ENCODE measurements around the gene SCT. TPM values are rescaled to one million over a fixed set of nuclear protein-coding genes. Genes with fewer than 3 reads are reported as not detected.
A peak's percentile ranks its signal among the peaks of the same experiment; 100 is the strongest.

Gene SCT
- total and polyA plus RNA-seq, 2 of the 8 experiments (the other 6 are each of a cell fraction or from before 2014, with no cell fraction given), result 1.7 to 2.0 TPM

GRCh38 chr11:662689-663274, 35.8 kb upstream of the SCT start:
- ChIA-PET POLR2A (ENCODE audit: partially characterized antibody) (interaction anchor here (1.5 kb wide), 1 partner anchor 103 kb away, joined by 3 read pairs; no protein-coding TSS in a partner anchor), CTCF (ENCODE audit: partially characterized antibody) (interaction anchor here (0.6 to 4.1 kb wide), 20 partner anchors 10 to 112 kb away, joined by 3 to 24 read pairs (median 3); partner anchors contain the start of gene SCT)
- 85% methylated on average over 15 of the region's 15 CpGs; no CpG with 5 or more reads in 1 of the 2 experiments for WGBS, 2 experiments (ENCODE audit: extremely low coverage in 1 of 2, insufficient coverage in 1 of 2, insufficient read length in 1 of 2, insufficient replicate concordance in 2 of 2, low coverage in 1 of 2, low lambda C conversion rate in 2 of 2, missing lambda C conversion rate in 1 of 2)
- H3K56ac ChIP-seq (replicated peaks; ENCODE audit: insufficient read length, low read depth, low read length), result no peak overlapping the region
- no peak overlapping the region for H4K8ac ChIP-seq (ENCODE audit: extremely low read depth, insufficient read depth, low read length)
- H3K36me3 ChIP-seq (ENCODE audit: control insufficient read depth in 2 of 4, insufficient read depth in 4 of 4, low read length in 3 of 4), result peaks cover 2 to 22% (median 6%) of the 10 kb centered on the region in 4 experiments; a peak in 5 of 8 replicates
- H2BK120ac ChIP-seq (replicated peaks; ENCODE audit: low read depth, low read length), result no peak overlapping the region
- H3K9me3 ChIP-seq (ENCODE audit: insufficient read depth in 2 of 2, low read depth in 1 of 2, low read length in 1 of 2), result peaks cover 0 to 4% of the 10 kb centered on the region in 2 experiments; a peak in 1 of 4 replicates
- no peak overlapping the region for H3K4ac ChIP-seq (replicated peaks; ENCODE audit: insufficient read length, low read depth, low read length)
- H4K5ac ChIP-seq (ENCODE audit: insufficient read length, low read depth, low read length), result no peak overlapping the region
- DNase-seq (ENCODE audit: low read depth in 1 of 2, low spot score in 2 of 2), result peak in 1 of 2 experiments; percentile 83
- TF ChIP-seq ASH2L (IDR thresholded peaks at IDR 0.05; ENCODE audit: low read length) (no peak), CTCF (IDR thresholded peaks at IDR 0.05; ENCODE audit: control extremely low read depth in 1 of 3, insufficient read depth in 1 of 3, low read depth in 1 of 3, low read length in 3 of 3) (peak; percentile 93 to 96 (median 94)), YY1 (IDR thresholded peaks at IDR 0.05; ENCODE audit: low read depth, low read length) (0 out of 2 replicates have a peak, but pooled peaks have one; percentile 20), SIX5 (IDR thresholded peaks at IDR 0.05; ENCODE audit: low read depth, low read length) (no peak), RAD21 (IDR thresholded peaks at IDR 0.05 in 1 of 2, conservative IDR thresholded peaks at IDR 0.05 in 1 of 2; ENCODE audit: low read depth in 2 of 2, low read length in 2 of 2) (peak; percentile 87 to 90), GABPA (IDR thresholded peaks at IDR 0.05; ENCODE audit: borderline replicate concordance, insufficient read depth, low read length) (peak; percentile 72; the same call in 1 of the 2 replicates)
- no peak overlapping the region for H2AK5ac ChIP-seq (ENCODE audit: low read depth, low read length)
- FAIRE-seq, result peak; percentile 62
- H3K18ac ChIP-seq (ENCODE audit: extremely low read depth, low read length), result no peak overlapping the region
- H3K79me2 ChIP-seq (ENCODE audit: control insufficient read depth in 1 of 2, insufficient read depth in 2 of 2, low read length in 2 of 2), result no peaks in the 10 kb centered on the region; a peak in 1 of 4 replicates
- no peak overlapping the region for H3K9ac ChIP-seq (replicated peaks in 1 of 4; ENCODE audit: extremely low read depth in 1 of 4, low read depth in 3 of 4, low read length in 3 of 4)
- no peak overlapping the region for H3K14ac ChIP-seq (ENCODE audit: insufficient read length)
- no peaks in the 10 kb centered on the region; the same call in none of the 2 replicates for H3K79me1 ChIP-seq (ENCODE audit: low read depth, low read length)
- no peak overlapping the region for H3K27ac ChIP-seq (ENCODE audit: low read depth, low read length)
- no peak overlapping the region for H2BK20ac ChIP-seq (ENCODE audit: low read length)
- H2AFZ ChIP-seq (ENCODE audit: low read length), result no peak overlapping the region
- no peak overlapping the region for H3K4me2 ChIP-seq (ENCODE audit: insufficient read depth in 1 of 2, low read depth in 2 of 2, low read length in 2 of 2)
- H2BK5ac ChIP-seq (ENCODE audit: low read depth, low read length), result no peak overlapping the region
- H4K20me1 ChIP-seq (replicated peaks in 1 of 2; ENCODE audit: control insufficient read depth in 1 of 2, insufficient read depth in 2 of 2, low read length in 2 of 2), result peaks cover 5 to 8% of the 10 kb centered on the region in 2 experiments
- no peak overlapping the region for H4K91ac ChIP-seq (replicated peaks; ENCODE audit: insufficient read length, low read length)
- no peak overlapping the region for H2BK15ac ChIP-seq (ENCODE audit: low read length)
- no peaks in the 10 kb centered on the region for H3K4me1 ChIP-seq (replicated peaks in 1 of 4; ENCODE audit: control insufficient read depth in 3 of 4, insufficient read depth in 4 of 4, low read length in 3 of 4)
- no peaks in the 10 kb centered on the region for H3K23me2 ChIP-seq (ENCODE audit: low read depth, low read length)
- H3K23ac ChIP-seq (ENCODE audit: insufficient read length), result no peak overlapping the region
- no peaks in the 10 kb centered on the region for H3K27me3 ChIP-seq (replicated peaks in 1 of 4; ENCODE audit: control insufficient read depth in 3 of 4, extremely low read depth in 1 of 4, insufficient read depth in 3 of 4, low read length in 3 of 4)
- H2BK12ac ChIP-seq (ENCODE audit: low read depth, low read length), result no peak overlapping the region
- H3K4me3 ChIP-seq (ENCODE audit: extremely low read depth in 1 of 4, insufficient read depth in 2 of 4, low read depth in 3 of 4, low read length in 4 of 4), result no peak overlapping the region
